H9 (cell line): ENCODE measurements around the gene SLX4. TPM values are rescaled to one million over a fixed set of nuclear protein-coding genes. Genes with fewer than 3 reads are reported as not detected.

ENCODE experiments used
- DNase-seq: peaks from one replicate; pipeline ENCODE4 v3.0.0-alpha.2; 2017
- H2AFZ ChIP-seq: one replicate; pipeline ENCODE4 v1.6.1; 2013; ENCODE audit warnings: mild to moderate bottlenecking, low read length, control low read depth, moderate library complexity
- H2AK5ac ChIP-seq: 2 replicates; pipeline ENCODE4 v1.6.1; 2013; ENCODE audit warnings: low read length, control low read depth, mixed read lengths; ENCODE audit not compliant: insufficient read length
- H2BK120ac ChIP-seq: one replicate; pipeline ENCODE4 v1.6.1; 2013; ENCODE audit warnings: low read depth, mild to moderate bottlenecking, low read length, control low read depth, inconsistent platforms; ENCODE audit not compliant: poor library complexity, severe bottlenecking
- H2BK12ac ChIP-seq: 2 replicates; pipeline ENCODE4 v1.6.1; 2013; ENCODE audit warnings: low read length, control low read depth, mixed read lengths, low read depth; ENCODE audit not compliant: insufficient read length
- H2BK15ac ChIP-seq: 2 replicates; pipeline ENCODE4 v1.6.1; 2013; ENCODE audit warnings: low read depth, low read length, control low read depth
- H2BK20ac ChIP-seq: one replicate; pipeline ENCODE4 v1.6.1; 2013; ENCODE audit warnings: low read depth, mild to moderate bottlenecking, low read length, control low read depth, inconsistent platforms; ENCODE audit not compliant: poor library complexity, severe bottlenecking
- H2BK5ac ChIP-seq: 2 replicates; pipeline ENCODE4 v1.6.1; 2013; ENCODE audit warnings: low read length, control low read depth, mixed read lengths; ENCODE audit not compliant: insufficient read length
- H3K14ac ChIP-seq: 2 replicates; pipeline ENCODE4 v1.6.1; 2013; ENCODE audit warnings: low read length, control low read depth; ENCODE audit not compliant: insufficient read depth
- H3K18ac ChIP-seq: 2 replicates; pipeline ENCODE4 v1.6.1; 2013; ENCODE audit warnings: low read depth, mild to moderate bottlenecking, mixed read lengths, low read length, control low read depth; ENCODE audit not compliant: insufficient read length
- H3K23ac ChIP-seq: 2 replicates; pipeline ENCODE4 v1.6.1; 2013; ENCODE audit warnings: low read length, control low read depth, mixed read lengths, low read depth; ENCODE audit not compliant: insufficient read length
- H3K23me2 ChIP-seq: 2 replicates; pipeline ENCODE4 v1.6.1; 2013; ENCODE audit warnings: low read depth, mild to moderate bottlenecking, mixed read lengths, low read length, control low read depth; ENCODE audit not compliant: insufficient read length, poor library complexity, severe bottlenecking
- H3K27ac ChIP-seq: 2 replicates; pipeline ENCODE4 v1.5.1; 2013; ENCODE audit warnings: low read length, control low read depth, mixed read lengths, low read depth; ENCODE audit not compliant: insufficient read length
- H3K27me3 ChIP-seq: 2 replicates; pipeline ENCODE4 v1.6.1; 2013; ENCODE audit warnings: low read length, control low read depth, inconsistent platforms; ENCODE audit not compliant: insufficient read depth
- H3K4ac ChIP-seq: 2 replicates; pipeline ENCODE4 v1.6.1; 2013; ENCODE audit warnings: low read depth, mild to moderate bottlenecking, control low read depth, inconsistent platforms, low read length, moderate library complexity
- H3K4me1 ChIP-seq: 2 replicates; pipeline ENCODE4 v1.6.1; 2013; ENCODE audit warnings: low read length, control low read depth, inconsistent platforms; ENCODE audit not compliant: insufficient read depth
- H3K4me2 ChIP-seq: 2 replicates; pipeline ENCODE4 v1.6.1; 2013; ENCODE audit warnings: low read length, control low read depth, mixed read lengths; ENCODE audit not compliant: insufficient read length, insufficient read depth
- H3K56ac ChIP-seq: 2 replicates; pipeline ENCODE4 v1.6.1; 2013; ENCODE audit warnings: low read depth, mild to moderate bottlenecking, mixed read lengths, low read length, control low read depth; ENCODE audit not compliant: insufficient read length
- H3K79me1 ChIP-seq: 2 replicates; pipeline ENCODE4 v1.6.1; 2013; ENCODE audit warnings: low read depth, mild to moderate bottlenecking, moderate library complexity, low read length, control low read depth, inconsistent platforms; ENCODE audit not compliant: insufficient read depth, poor library complexity, severe bottlenecking
- H3K79me2 ChIP-seq: 2 replicates; pipeline ENCODE4 v1.6.1; 2013; ENCODE audit warnings: low read length, control low read depth, inconsistent platforms; ENCODE audit not compliant: insufficient read depth
- H3K9ac ChIP-seq: 2 replicates; pipeline ENCODE4 v1.6.1; 2013; ENCODE audit warnings: low read length, control low read depth, mixed read lengths; ENCODE audit not compliant: insufficient read length; ENCODE audit errors: extremely low read depth
- H3K9me3 ChIP-seq: one replicate; pipeline ENCODE4 v1.6.1; 2013; ENCODE audit warnings: low read depth, low read length, inconsistent platforms; ENCODE audit not compliant: control insufficient read depth
- H3T11ph ChIP-seq: one replicate; pipeline ENCODE4 v1.6.1; 2013; ENCODE audit warnings: mild to moderate bottlenecking, low read length, control low read depth, inconsistent platforms
- H4K20me1 ChIP-seq: one replicate; pipeline ENCODE4 v1.6.1; 2013; ENCODE audit not compliant: control insufficient read depth, insufficient read length, insufficient read depth
- H4K5ac ChIP-seq: 2 replicates; pipeline ENCODE4 v1.6.1; 2013; ENCODE audit warnings: low read depth, mild to moderate bottlenecking, mixed read lengths, low read length, control low read depth; ENCODE audit not compliant: insufficient read length
- H4K8ac ChIP-seq: replicated peaks from 2 replicates; pipeline ENCODE4 v1.6.1; 2013; ENCODE audit warnings: low read length, control low read depth, mixed read lengths, low read depth; ENCODE audit not compliant: insufficient read length
- H4K91ac ChIP-seq: 2 replicates; pipeline ENCODE4 v1.6.1; 2013; ENCODE audit warnings: low read depth, mild to moderate bottlenecking, moderate library complexity, mixed read lengths, low read length, control low read depth; ENCODE audit not compliant: insufficient read length
- H3K27ac Mint-ChIP-seq, 3 experiments: 2 replicates in 2 of 3; 3 replicates in 1 of 3; pipeline ENCODE4 v1.8.0; 2020 to 2021; ENCODE audit warnings: mixed read lengths in 3 of 3, mild to moderate bottlenecking in 1 of 3, moderate library complexity in 1 of 3
- H3K27me3 Mint-ChIP-seq: 2 replicates; pipeline ENCODE4 v1.8.0; 2021; ENCODE audit warnings: low read depth, mild to moderate bottlenecking, moderate library complexity, mixed read lengths
- H3K36me3 Mint-ChIP-seq, 3 experiments: 2 replicates in 2 of 3; 3 replicates in 1 of 3; pipeline ENCODE4 v1.8.0; 2020 to 2021; ENCODE audit warnings: low read depth in 3 of 3, mixed read lengths in 3 of 3; ENCODE audit not compliant: insufficient read depth in 1 of 3
- H3K4me1 Mint-ChIP-seq, 2 experiments: 2 replicates each; pipeline ENCODE4 v1.8.0; 2020; ENCODE audit warnings: mixed read lengths in 2 of 2
- H3K4me3 Mint-ChIP-seq, 2 experiments: 2 replicates in 1 of 2; 3 replicates in 1 of 2; pipeline ENCODE4 v1.8.0; 2020 to 2021; ENCODE audit warnings: mild to moderate bottlenecking in 2 of 2, mixed read lengths in 2 of 2, moderate library complexity in 1 of 2
- H3K9me3 Mint-ChIP-seq, 2 experiments: 2 replicates in 1 of 2; 3 replicates in 1 of 2; pipeline ENCODE4 v1.8.0; 2020; ENCODE audit warnings: mild to moderate bottlenecking in 2 of 2, mixed read lengths in 2 of 2, moderate library complexity in 1 of 2
- CTCF ChIP-seq: fragments of 200-600 bp; sonication (generic); conservative IDR thresholded peaks from 3 replicates; pipeline ENCODE4 v1.8.0; 2021; ENCODE audit warnings: antibody characterized with exemption, mild to moderate bottlenecking
- WGBS: extraction: QIAGEN DNeasy Blood & Tissue Kit; methylation state at CpG from one replicate; pipeline ENCODE4 v1.1.7; 2013; ENCODE audit warnings: missing lambda C conversion rate, low lambda C conversion rate, mixed read lengths; ENCODE audit not compliant: insufficient read length; ENCODE audit errors: extremely low coverage; 5-methylcytosine and 5-hydroxymethylcytosine counted together
- total RNA-seq: library from RNA; stranded (reverse); gene quantifications from 2 replicates; pipeline ENCODE4 v1.2.1, GENCODE V29; 2021

The SLX4 gene
- total RNA-seq, 1 experiment from 2014 or later, result 9.9 TPM

DNA sequence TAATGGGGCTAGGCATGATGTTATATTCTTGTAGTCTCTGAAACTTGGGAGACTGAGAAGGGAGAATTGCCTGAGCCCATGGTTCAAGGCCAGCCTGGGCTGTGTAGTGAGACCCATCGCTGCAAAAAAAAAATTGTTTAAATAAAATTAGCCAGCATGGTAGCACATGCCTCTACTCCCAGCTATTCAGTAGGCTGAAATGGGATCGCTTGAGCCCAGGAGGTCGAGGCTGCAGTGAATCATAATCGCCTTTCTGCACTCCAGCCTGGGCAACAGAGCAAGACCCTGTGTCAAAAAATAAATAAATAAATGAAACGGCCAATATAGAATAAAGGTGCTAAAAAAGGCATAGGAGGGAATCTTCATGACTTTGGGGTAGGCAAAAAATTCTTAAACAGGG is 13.9 kb upstream of the SLX4 start:
- Histone ChIP-seq H4K91ac (no peak overlapping the region), H3K9ac (no peak overlapping the region), H3K4me2 (no peak overlapping the region), H2BK15ac (no peak overlapping the region), H3K27me3 (no peaks in the 10 kb centered on the region), H2BK5ac (no peak overlapping the region), H3K14ac (no peak overlapping the region), H4K5ac (no peak overlapping the region), H3K56ac (no peak overlapping the region), H4K20me1 (no peaks in the 10 kb centered on the region), H2AK5ac (no peak overlapping the region), H2BK12ac (no peak overlapping the region), H3K23ac (no peak overlapping the region), H3T11ph (no peak overlapping the region), H3K23me2 (no peaks in the 10 kb centered on the region), H4K8ac (no peak overlapping the region), H2BK120ac (no peak overlapping the region), H3K27ac (no peak overlapping the region), H2BK20ac (no peak overlapping the region), H3K4me1 (no peaks in the 10 kb centered on the region), H3K9me3 (no peaks in the 10 kb centered on the region), H3K4ac (no peak overlapping the region), H3K79me2 (no peaks in the 10 kb centered on the region), H3K18ac (no peak overlapping the region), H3K79me1 (peaks cover 4% of the 10 kb centered on the region), H2AFZ (no peak overlapping the region)
- no peaks in the 10 kb centered on the region for H3K27me3 Mint-ChIP-seq
- no peak for DNase-seq
- no peaks in the 10 kb centered on the region for H3K9me3 Mint-ChIP-seq
- no peaks in the 10 kb centered on the region for H3K36me3 Mint-ChIP-seq
- peaks cover 9 to 13% of the 10 kb centered on the region in 2 experiments for H3K4me1 Mint-ChIP-seq
- no CpG with 5 or more reads among the region's 5 CpGs for WGBS
- H3K27ac Mint-ChIP-seq, result no peak overlapping the region
- TF ChIP-seq CTCF, result no peak
- H3K4me3 Mint-ChIP-seq, result no peak overlapping the region
